Fibroblast of the conjunctiva (primary cell): ENCODE measurements around the gene QRFP.

Experiments used
- DNase-seq: peaks from one replicate; pipeline ENCODE4 v3.0.0-alpha.2; 2010; ENCODE audit warnings: low read depth

QRFP gene

DNA sequence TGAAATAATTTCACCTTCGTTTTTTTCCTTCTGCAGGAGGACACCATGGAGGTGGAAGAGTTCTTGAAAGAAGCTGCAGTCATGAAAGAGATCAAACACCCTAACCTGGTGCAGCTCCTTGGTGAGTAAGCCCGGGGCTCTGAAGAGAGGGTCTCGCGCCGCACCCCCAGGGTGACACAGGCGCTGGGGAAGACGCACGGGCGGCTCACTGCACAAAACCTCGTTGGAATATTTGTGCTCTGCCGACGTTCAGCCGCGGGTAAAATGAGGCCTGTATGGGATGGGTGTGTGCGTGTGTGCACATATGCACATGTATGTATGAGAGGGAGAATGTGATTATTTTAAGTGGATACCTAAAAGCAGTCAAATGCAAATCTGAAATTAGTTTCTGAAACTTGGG lies 24.5 kb downstream of the QRFP start:
- DNase-seq, result no peak

GRCh38 chr9:130871395-130872062 lies 25.1 kb downstream of the QRFP start:
- no peak for DNase-seq

DNA sequence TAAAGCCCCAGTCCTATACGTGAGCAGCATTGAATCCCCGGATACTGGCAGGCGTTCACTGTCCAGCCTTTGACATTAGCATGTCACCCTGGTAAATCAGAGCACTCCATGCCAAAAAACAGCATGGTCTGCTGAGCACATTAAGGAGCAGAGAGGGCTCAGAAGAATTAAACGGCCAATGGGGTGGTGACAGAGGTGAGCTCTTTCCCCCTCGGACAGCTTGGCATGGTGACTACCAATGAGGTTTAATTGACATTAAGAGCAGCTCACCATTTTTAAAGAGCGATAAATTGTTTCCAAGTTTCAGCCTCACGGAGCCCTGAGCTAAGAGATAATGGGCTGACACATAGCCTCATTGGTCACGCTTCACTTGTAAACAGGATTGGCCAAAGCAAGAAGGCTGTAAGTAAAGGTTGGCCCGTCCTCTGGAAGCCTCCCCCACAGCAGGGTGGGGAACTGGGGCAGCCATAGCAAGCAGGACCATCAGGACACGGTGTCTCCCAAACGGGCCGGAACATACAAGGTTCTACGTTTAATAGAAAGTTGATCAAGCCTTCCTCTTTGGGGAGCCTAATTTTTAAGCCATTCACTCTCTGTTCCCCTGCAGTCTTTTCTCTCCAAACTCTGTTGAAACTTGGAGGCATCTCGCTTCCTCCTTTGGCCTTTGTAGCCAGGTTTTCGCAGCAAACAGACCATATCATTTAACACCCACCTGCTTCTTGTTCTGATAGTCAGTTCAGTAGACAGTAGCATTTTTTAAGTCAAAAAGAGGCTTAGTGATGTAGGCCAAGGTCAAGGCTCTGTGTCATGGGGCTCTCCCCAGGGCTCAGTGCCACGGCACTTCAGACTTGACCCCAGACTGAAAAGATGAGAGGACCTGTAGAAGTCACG lies 25.9 kb downstream of the QRFP start:
- DNase-seq, result no peak

DNA sequence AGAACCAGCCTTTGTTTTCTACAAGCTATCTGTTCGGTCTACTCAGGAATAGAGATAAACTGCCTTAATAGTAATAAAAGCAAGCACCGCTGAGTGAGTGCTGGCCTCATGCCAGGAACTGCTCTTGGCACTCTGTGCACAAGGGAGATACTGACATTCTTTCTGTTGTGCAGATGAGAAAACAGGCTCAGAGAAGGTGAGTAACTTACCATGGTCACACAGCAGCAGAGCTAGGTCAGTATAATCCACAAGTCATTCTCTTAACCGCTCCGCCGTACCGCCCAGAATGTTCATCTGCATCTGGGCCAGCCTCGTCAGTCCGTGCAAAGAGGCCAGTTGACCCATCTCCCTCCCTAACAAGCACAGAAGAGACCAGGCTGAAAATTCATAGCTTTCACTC lies 27.4 kb downstream of the QRFP start:
- no peak for DNase-seq

- no peak for DNase-seq
Observed at GRCh38 chr9:130868230-130868629, 28.4 kb downstream of the QRFP start.

DNA sequence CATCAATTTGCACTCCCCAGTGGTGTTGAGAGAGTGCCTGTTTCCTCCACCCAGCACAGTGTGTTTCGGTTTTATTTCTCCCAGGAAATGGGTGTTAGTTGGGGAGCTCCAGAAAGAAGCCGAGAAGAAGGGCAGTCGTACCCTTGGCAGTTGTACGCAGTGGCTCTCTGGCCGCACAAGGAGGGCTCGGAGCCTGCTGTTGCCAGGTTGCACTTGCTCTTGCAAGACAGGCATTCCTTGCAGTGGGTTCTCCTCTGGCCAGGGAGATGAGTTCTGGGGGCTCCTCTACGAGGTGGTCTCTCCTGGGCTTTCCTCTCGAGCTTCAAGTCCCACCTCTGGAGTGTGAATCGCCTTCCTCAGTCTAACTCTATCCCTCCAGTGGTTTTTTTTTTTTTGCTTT lies 29.1 kb downstream of the QRFP start:
- DNase-seq, result no peak

DNA sequence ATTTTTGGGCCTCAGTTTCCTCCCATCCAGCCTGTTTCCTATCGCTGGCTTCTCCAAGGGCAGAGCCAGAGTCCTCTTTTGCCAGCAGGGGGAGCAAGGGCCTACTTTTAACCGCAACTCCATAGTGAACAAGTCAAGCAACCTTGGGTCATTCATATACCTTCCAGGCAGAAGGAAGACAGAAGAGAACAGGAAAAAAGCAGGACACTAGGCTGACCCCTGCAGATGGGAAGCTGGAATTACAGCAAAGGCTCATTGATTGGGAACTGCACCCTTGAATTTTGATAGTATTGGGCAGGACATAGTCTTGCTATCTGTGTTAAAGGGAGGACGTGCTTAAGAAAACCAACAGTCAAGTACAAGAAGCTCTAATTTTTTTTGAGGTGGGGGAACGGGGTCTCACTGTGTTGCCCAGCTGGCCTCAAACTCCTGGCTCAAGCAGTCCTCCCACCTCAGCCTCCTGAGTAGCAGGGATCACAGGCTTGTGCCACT lies 30.1 kb downstream of the QRFP start:
- peak; percentile 80 for DNase-seq

DNA sequence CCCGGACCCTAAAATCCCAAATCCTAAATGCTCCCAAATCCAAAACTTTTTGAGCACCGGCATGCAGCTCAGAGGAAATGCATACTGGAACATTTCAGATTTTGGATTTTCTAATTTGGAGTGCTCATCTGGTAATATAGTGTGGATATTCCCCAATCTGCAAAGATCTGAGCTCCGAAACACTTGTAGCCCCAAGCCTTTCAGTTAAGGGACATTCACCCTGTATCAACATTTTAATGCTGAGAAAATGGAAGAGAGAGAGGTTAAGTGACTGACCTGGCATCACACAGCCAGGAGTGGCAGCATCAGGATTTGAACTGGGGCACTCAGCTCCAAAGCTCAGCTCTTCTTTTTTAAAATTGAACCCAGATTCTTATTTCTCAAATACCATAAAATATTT lies 30.7 kb downstream of the QRFP start:
- no peak for DNase-seq

DNA sequence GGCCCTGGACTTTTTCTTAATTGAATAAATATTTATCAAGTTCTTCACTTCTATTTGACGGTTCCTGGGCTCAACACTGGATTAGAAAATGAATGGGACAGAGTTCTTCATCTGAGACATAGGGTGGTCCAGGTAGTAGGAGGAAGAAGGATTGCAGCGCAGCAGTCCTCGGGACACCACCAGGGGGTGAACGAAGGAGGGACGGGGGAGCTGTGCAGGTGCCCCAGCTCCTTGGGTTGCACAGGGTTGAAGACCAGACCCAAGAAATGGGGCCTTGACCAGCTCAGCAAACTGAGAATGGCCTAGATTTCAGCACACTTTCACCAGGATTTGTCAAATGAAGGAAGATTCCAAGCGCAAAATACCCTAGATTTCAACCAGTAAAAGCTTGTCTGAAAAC lies 32.1 kb downstream of the QRFP start:
- no peak for DNase-seq

GRCh38 chr9:130862747-130863146 lies 33.9 kb downstream of the QRFP start:
- no peak for DNase-seq

DNA sequence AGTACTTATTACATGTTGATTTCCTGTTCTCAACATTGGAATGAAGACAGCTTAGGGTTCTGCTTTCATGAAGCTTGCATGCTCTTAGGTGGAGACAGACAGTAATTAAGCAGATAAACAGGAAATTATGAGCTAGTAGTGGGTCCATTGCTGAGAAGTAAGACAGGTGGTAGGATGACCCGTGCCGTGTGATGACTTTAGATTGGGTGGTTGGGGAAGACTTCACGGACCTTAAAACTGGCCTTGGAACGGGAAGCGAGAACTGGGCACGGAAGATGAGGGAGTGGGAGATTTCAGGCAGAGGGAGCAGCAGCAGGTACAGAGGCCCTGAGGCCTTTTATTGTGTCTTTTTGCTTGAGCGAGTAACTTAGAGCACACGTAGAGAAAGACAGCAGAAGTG lies 34.4 kb downstream of the QRFP start:
- DNase-seq, result no peak

- no peak for DNase-seq
Observed at GRCh38 chr9:130861372-130862180, 35.0 kb downstream of the QRFP start.

GRCh38 chr9:130860458-130861316 lies 35.9 kb downstream of the QRFP start:
- peak; percentile 80 for DNase-seq

DNA sequence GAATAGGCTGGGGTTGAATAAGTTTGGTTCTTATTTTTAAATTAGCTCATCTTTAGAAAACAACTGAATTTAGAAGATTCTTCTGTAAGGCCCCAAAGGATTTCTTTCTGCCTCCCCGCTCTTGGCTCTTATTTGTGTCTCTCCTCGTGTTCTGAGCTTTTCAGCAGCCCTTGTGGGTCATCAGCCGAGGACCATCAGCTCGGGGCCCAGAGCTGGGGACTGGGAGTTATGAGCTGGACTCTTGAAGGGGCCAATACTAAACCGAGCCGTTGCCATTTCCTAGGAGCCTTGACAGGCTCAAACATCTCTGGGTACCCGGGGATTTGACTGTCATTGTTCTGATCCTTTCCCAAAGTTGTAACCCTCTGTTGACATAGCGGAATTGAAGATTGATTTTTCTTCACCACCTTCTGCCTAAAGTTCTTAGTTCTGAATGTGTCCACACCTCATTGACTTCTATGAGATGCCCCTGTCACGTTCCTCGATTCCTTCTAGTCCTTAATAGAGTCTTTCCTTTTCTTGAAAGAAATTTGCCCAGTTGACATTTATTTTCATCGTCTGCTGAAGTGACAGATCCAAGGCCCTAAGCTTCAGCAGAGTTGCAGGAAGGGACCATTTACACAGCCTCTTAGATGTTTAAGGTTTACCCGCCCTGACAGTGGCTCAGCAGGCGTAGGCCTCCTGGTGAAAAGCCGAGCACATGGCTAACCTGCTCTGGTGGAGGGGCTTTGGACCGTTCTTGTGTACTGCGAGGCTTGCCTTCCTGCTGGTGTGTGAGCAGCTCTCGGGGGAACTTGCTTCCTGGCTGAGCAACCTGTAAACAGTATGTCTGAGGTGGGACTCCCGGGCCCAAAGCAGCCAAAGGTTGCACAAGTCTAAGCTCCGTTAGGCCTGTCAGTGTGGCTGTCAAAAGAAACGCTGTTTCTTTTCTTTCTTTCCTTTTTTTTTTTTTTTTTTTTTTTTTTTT lies 37.6 kb downstream of the QRFP start:
- DNase-seq, result no peak

GRCh38 chr9:130857864-130858738 lies 38.5 kb downstream of the QRFP start:
- DNase-seq, result no peak

DNA sequence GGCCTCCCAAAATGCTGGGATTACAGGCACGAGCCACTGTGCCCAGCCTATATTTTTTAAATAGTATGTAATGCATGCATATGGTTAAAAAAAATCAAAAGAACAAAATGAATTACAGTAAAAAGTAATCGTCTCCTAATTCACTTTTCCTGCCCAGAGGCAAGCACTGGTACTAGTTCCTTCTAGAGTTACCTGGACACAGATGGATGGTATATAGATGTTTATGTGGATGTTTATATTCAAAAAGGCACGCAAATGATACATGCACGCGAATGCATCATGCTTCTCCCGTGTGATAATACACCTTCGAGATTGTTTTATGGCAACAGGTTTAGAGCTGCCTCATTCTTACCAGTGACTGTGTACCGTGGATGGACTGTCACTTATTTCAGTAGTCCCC lies 40.1 kb downstream of the QRFP start:
- no peak for DNase-seq

DNA sequence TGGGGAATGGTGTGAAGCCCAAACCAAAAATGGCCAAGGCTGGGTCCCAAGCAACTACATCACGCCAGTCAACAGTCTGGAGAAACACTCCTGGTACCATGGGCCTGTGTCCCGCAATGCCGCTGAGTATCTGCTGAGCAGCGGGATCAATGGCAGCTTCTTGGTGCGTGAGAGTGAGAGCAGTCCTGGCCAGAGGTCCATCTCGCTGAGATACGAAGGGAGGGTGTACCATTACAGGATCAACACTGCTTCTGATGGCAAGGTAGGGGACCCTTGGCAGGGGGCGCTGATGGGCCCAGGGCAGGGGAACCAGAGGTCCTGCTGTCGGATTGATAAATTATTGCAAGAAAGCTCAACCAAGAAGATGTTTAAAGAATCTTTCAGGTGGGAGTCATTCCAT lies 41.8 kb downstream of the QRFP start:
- DNase-seq, result no peak

GRCh38 chr9:130854092-130854491 lies 42.5 kb downstream of the QRFP start:
- DNase-seq, result no peak

DNA sequence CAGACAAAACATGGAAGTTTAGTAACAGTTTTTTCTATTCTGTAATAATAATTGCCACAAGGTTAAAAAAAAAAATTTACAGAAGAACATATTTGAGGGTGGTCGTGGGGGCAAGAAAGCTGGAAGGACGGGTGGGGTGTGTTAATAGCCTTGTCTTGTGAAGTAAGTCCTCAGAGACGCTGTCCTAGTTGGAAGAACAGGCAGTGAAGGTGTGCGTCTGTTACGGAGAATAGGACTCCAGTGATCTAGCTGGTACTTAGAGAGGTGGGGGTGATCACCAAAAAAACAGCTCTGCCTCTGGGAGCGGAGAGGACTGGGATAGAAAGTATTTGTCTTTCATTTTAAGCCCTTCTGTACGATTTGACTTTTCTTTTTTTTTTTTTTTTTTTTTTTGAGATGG lies 43.8 kb downstream of the QRFP start:
- no peak for DNase-seq
